H9 (cell line): ENCODE measurements around the gene TGM5. TPM values are rescaled to one million over a fixed set of nuclear protein-coding genes. Genes with fewer than 3 reads are reported as not detected.
"Not testable (repeated sequence)": the region's sequence is repeated elsewhere in the genome, so short reads cannot be mapped to it uniquely, and the experiment has no call there.

Experiments
- DNase-seq: peaks from one replicate; pipeline ENCODE4 v3.0.0-alpha.2; 2017
- H2AFZ ChIP-seq: one replicate; pipeline ENCODE4 v1.6.1; 2013; ENCODE audit warnings: mild to moderate bottlenecking, low read length, control low read depth, moderate library complexity
- H2AK5ac ChIP-seq: 2 replicates; pipeline ENCODE4 v1.6.1; 2013; ENCODE audit warnings: low read length, control low read depth, mixed read lengths; ENCODE audit not compliant: insufficient read length
- H2BK120ac ChIP-seq: one replicate; pipeline ENCODE4 v1.6.1; 2013; ENCODE audit warnings: low read depth, mild to moderate bottlenecking, low read length, control low read depth, inconsistent platforms; ENCODE audit not compliant: poor library complexity, severe bottlenecking
- H2BK12ac ChIP-seq: 2 replicates; pipeline ENCODE4 v1.6.1; 2013; ENCODE audit warnings: low read length, control low read depth, mixed read lengths, low read depth; ENCODE audit not compliant: insufficient read length
- H2BK15ac ChIP-seq: 2 replicates; pipeline ENCODE4 v1.6.1; 2013; ENCODE audit warnings: low read depth, low read length, control low read depth
- H2BK20ac ChIP-seq: one replicate; pipeline ENCODE4 v1.6.1; 2013; ENCODE audit warnings: low read depth, mild to moderate bottlenecking, low read length, control low read depth, inconsistent platforms; ENCODE audit not compliant: poor library complexity, severe bottlenecking
- H2BK5ac ChIP-seq: 2 replicates; pipeline ENCODE4 v1.6.1; 2013; ENCODE audit warnings: low read length, control low read depth, mixed read lengths; ENCODE audit not compliant: insufficient read length
- H3K14ac ChIP-seq: 2 replicates; pipeline ENCODE4 v1.6.1; 2013; ENCODE audit warnings: low read length, control low read depth; ENCODE audit not compliant: insufficient read depth
- H3K18ac ChIP-seq: 2 replicates; pipeline ENCODE4 v1.6.1; 2013; ENCODE audit warnings: low read depth, mild to moderate bottlenecking, mixed read lengths, low read length, control low read depth; ENCODE audit not compliant: insufficient read length
- H3K23ac ChIP-seq: 2 replicates; pipeline ENCODE4 v1.6.1; 2013; ENCODE audit warnings: low read length, control low read depth, mixed read lengths, low read depth; ENCODE audit not compliant: insufficient read length
- H3K23me2 ChIP-seq: 2 replicates; pipeline ENCODE4 v1.6.1; 2013; ENCODE audit warnings: low read depth, mild to moderate bottlenecking, mixed read lengths, low read length, control low read depth; ENCODE audit not compliant: insufficient read length, poor library complexity, severe bottlenecking
- H3K27ac ChIP-seq: 2 replicates; pipeline ENCODE4 v1.5.1; 2013; ENCODE audit warnings: low read length, control low read depth, mixed read lengths, low read depth; ENCODE audit not compliant: insufficient read length
- H3K27me3 ChIP-seq: 2 replicates; pipeline ENCODE4 v1.6.1; 2013; ENCODE audit warnings: low read length, control low read depth, inconsistent platforms; ENCODE audit not compliant: insufficient read depth
- H3K4ac ChIP-seq: 2 replicates; pipeline ENCODE4 v1.6.1; 2013; ENCODE audit warnings: low read depth, mild to moderate bottlenecking, control low read depth, inconsistent platforms, low read length, moderate library complexity
- H3K4me1 ChIP-seq: 2 replicates; pipeline ENCODE4 v1.6.1; 2013; ENCODE audit warnings: low read length, control low read depth, inconsistent platforms; ENCODE audit not compliant: insufficient read depth
- H3K4me2 ChIP-seq: 2 replicates; pipeline ENCODE4 v1.6.1; 2013; ENCODE audit warnings: low read length, control low read depth, mixed read lengths; ENCODE audit not compliant: insufficient read length, insufficient read depth
- H3K56ac ChIP-seq: 2 replicates; pipeline ENCODE4 v1.6.1; 2013; ENCODE audit warnings: low read depth, mild to moderate bottlenecking, mixed read lengths, low read length, control low read depth; ENCODE audit not compliant: insufficient read length
- H3K79me1 ChIP-seq: 2 replicates; pipeline ENCODE4 v1.6.1; 2013; ENCODE audit warnings: low read depth, mild to moderate bottlenecking, moderate library complexity, low read length, control low read depth, inconsistent platforms; ENCODE audit not compliant: insufficient read depth, poor library complexity, severe bottlenecking
- H3K79me2 ChIP-seq: 2 replicates; pipeline ENCODE4 v1.6.1; 2013; ENCODE audit warnings: low read length, control low read depth, inconsistent platforms; ENCODE audit not compliant: insufficient read depth
- H3K9ac ChIP-seq: 2 replicates; pipeline ENCODE4 v1.6.1; 2013; ENCODE audit warnings: low read length, control low read depth, mixed read lengths; ENCODE audit not compliant: insufficient read length; ENCODE audit errors: extremely low read depth
- H3K9me3 ChIP-seq: one replicate; pipeline ENCODE4 v1.6.1; 2013; ENCODE audit warnings: low read depth, low read length, inconsistent platforms; ENCODE audit not compliant: control insufficient read depth
- H3T11ph ChIP-seq: one replicate; pipeline ENCODE4 v1.6.1; 2013; ENCODE audit warnings: mild to moderate bottlenecking, low read length, control low read depth, inconsistent platforms
- H4K20me1 ChIP-seq: one replicate; pipeline ENCODE4 v1.6.1; 2013; ENCODE audit not compliant: control insufficient read depth, insufficient read length, insufficient read depth
- H4K5ac ChIP-seq: 2 replicates; pipeline ENCODE4 v1.6.1; 2013; ENCODE audit warnings: low read depth, mild to moderate bottlenecking, mixed read lengths, low read length, control low read depth; ENCODE audit not compliant: insufficient read length
- H4K8ac ChIP-seq: replicated peaks from 2 replicates; pipeline ENCODE4 v1.6.1; 2013; ENCODE audit warnings: low read length, control low read depth, mixed read lengths, low read depth; ENCODE audit not compliant: insufficient read length
- H4K91ac ChIP-seq: 2 replicates; pipeline ENCODE4 v1.6.1; 2013; ENCODE audit warnings: low read depth, mild to moderate bottlenecking, moderate library complexity, mixed read lengths, low read length, control low read depth; ENCODE audit not compliant: insufficient read length
- H3K27ac Mint-ChIP-seq, 3 experiments: 2 replicates in 2 of 3; 3 replicates in 1 of 3; pipeline ENCODE4 v1.8.0; 2020 to 2021; ENCODE audit warnings: mixed read lengths in 3 of 3, mild to moderate bottlenecking in 1 of 3, moderate library complexity in 1 of 3
- H3K27me3 Mint-ChIP-seq: 2 replicates; pipeline ENCODE4 v1.8.0; 2021; ENCODE audit warnings: low read depth, mild to moderate bottlenecking, moderate library complexity, mixed read lengths
- H3K36me3 Mint-ChIP-seq, 3 experiments: 2 replicates in 2 of 3; 3 replicates in 1 of 3; pipeline ENCODE4 v1.8.0; 2020 to 2021; ENCODE audit warnings: low read depth in 3 of 3, mixed read lengths in 3 of 3; ENCODE audit not compliant: insufficient read depth in 1 of 3
- H3K4me1 Mint-ChIP-seq, 2 experiments: 2 replicates each; pipeline ENCODE4 v1.8.0; 2020; ENCODE audit warnings: mixed read lengths in 2 of 2
- H3K4me3 Mint-ChIP-seq, 2 experiments: 2 replicates in 1 of 2; 3 replicates in 1 of 2; pipeline ENCODE4 v1.8.0; 2020 to 2021; ENCODE audit warnings: mild to moderate bottlenecking in 2 of 2, mixed read lengths in 2 of 2, moderate library complexity in 1 of 2
- H3K9me3 Mint-ChIP-seq, 2 experiments: 2 replicates in 1 of 2; 3 replicates in 1 of 2; pipeline ENCODE4 v1.8.0; 2020; ENCODE audit warnings: mild to moderate bottlenecking in 2 of 2, mixed read lengths in 2 of 2, moderate library complexity in 1 of 2
- CTCF ChIP-seq: fragments of 200-600 bp; sonication (generic); conservative IDR thresholded peaks from 3 replicates; pipeline ENCODE4 v1.8.0; 2021; ENCODE audit warnings: antibody characterized with exemption, mild to moderate bottlenecking
- WGBS: extraction: QIAGEN DNeasy Blood & Tissue Kit; methylation state at CpG from one replicate; pipeline ENCODE4 v1.1.7; 2013; ENCODE audit warnings: missing lambda C conversion rate, low lambda C conversion rate, mixed read lengths; ENCODE audit not compliant: insufficient read length; ENCODE audit errors: extremely low coverage; 5-methylcytosine and 5-hydroxymethylcytosine counted together
- total RNA-seq: library from RNA; stranded (reverse); gene quantifications from 2 replicates; pipeline ENCODE4 v1.2.1, GENCODE V29; 2021

Gene TGM5
- total RNA-seq, 1 experiment from 2014 or later, result not detected

GRCh38 chr15:43226436-43227305 lies 40.1 kb downstream of the TGM5 start:
- Histone ChIP-seq H3K9me3 (no peaks in the 10 kb centered on the region), H4K91ac (no peak overlapping the region), H4K5ac (no peak overlapping the region), H3K4ac (no peak overlapping the region), H3K79me2 (no peaks in the 10 kb centered on the region), H2BK20ac (no peak overlapping the region), H3K27ac (no peak overlapping the region), H3K4me2 (no peak overlapping the region), H3T11ph (no peak overlapping the region), H3K4me1 (no peaks in the 10 kb centered on the region), H4K8ac (no peak overlapping the region), H3K27me3 (no peaks in the 10 kb centered on the region), H2AFZ (no peak overlapping the region), H3K23ac (no peak overlapping the region), H2BK15ac (no peak overlapping the region), H3K18ac (no peak overlapping the region), H2BK5ac (no peak overlapping the region), H2BK12ac (no peak overlapping the region), H3K14ac (no peak overlapping the region), H2AK5ac (no peak overlapping the region), H3K56ac (no peak overlapping the region), H2BK120ac (no peak overlapping the region), H3K79me1 (no peaks in the 10 kb centered on the region), H3K23me2 (no peaks in the 10 kb centered on the region), H3K9ac (no peak overlapping the region), H4K20me1 (no peaks in the 10 kb centered on the region)
- H3K36me3 Mint-ChIP-seq, result no peaks in the 10 kb centered on the region
- peaks cover 4% of the 10 kb centered on the region for H3K27me3 Mint-ChIP-seq
- H3K9me3 Mint-ChIP-seq, result no peaks in the 10 kb centered on the region
- no peak overlapping the region for H3K4me3 Mint-ChIP-seq
- DNase-seq, result no peak
- no peaks in the 10 kb centered on the region for H3K4me1 Mint-ChIP-seq
- H3K27ac Mint-ChIP-seq, result no peak overlapping the region
- TF ChIP-seq CTCF, result no peak
- no CpG with 5 or more reads among the region's 57 CpGs for WGBS

GRCh38 chr15:43225950-43226255 lies 40.8 kb downstream of the TGM5 start:
- H2AK5ac ChIP-seq, H4K91ac ChIP-seq, H2BK15ac ChIP-seq, H2BK20ac ChIP-seq, H3K56ac ChIP-seq, H3K4me2 ChIP-seq, H3K9ac ChIP-seq, H3K27ac ChIP-seq, H3K79me2 ChIP-seq, H2BK5ac ChIP-seq, H3K27me3 Mint-ChIP-seq, H3K23me2 ChIP-seq, H2AFZ ChIP-seq, H2BK120ac ChIP-seq, H3K27me3 ChIP-seq, H3K18ac ChIP-seq, H3K4ac ChIP-seq, H4K8ac ChIP-seq, H3K9me3 ChIP-seq, H3K79me1 ChIP-seq, H3K27ac Mint-ChIP-seq, H3K4me1 ChIP-seq, H3K4me1 Mint-ChIP-seq, H4K5ac ChIP-seq, H3K23ac ChIP-seq, H3K14ac ChIP-seq, H3K4me3 Mint-ChIP-seq, H2BK12ac ChIP-seq, H4K20me1 ChIP-seq, H3T11ph ChIP-seq, H3K36me3 Mint-ChIP-seq, H3K9me3 Mint-ChIP-seq, DNase-seq: not testable (repeated sequence)
- no CpG with 5 or more reads among the region's 12 CpGs for WGBS
